CD4-positive, alpha-beta T cell treated with Interleukin-6 at 100 ng/mL for 8 hours (primary cell): ENCODE data around the gene OSTF1.

Source experiments
- DNase-seq: peaks from one replicate; pipeline ENCODE4 v3.0.0-alpha.2; 2020; ENCODE audit warnings: mixed read lengths, low spot score

Gene OSTF1

GRCh38 chr9:75085640-75086039 lies 2.7 kb upstream of the OSTF1 start:
- DNase-seq = no peak

GRCh38 chr9:75086541-75087288 lies 1.6 kb upstream of the OSTF1 start:
- no peak for DNase-seq

GRCh38 chr9:75087289-75087823 lies 958 bp upstream of the OSTF1 start:
- peak; percentile 51 for DNase-seq

GRCh38 chr9:75088646-75089372 lies 495 bp downstream of the OSTF1 start:
- DNase-seq = no peak

- no peak for DNase-seq
Measured at GRCh38 chr9:75089373-75089766, 1.1 kb downstream of the OSTF1 start.

GRCh38 chr9:75090579-75090978 lies 2.3 kb downstream of the OSTF1 start:
- no peak for DNase-seq

GRCh38 chr9:75092766-75093165 lies 4.5 kb downstream of the OSTF1 start:
- DNase-seq = no peak

GRCh38 chr9:75096796-75097195 lies 8.5 kb downstream of the OSTF1 start:
- DNase-seq = no peak

GRCh38 chr9:75101004-75101588 lies 12.8 kb downstream of the OSTF1 start:
- no peak for DNase-seq

GRCh38 chr9:75102177-75102790 lies 14.0 kb downstream of the OSTF1 start:
- DNase-seq = no peak

- DNase-seq = no peak
Measured at GRCh38 chr9:75104607-75105006, 16.3 kb downstream of the OSTF1 start.

GRCh38 chr9:75105019-75105540 lies 16.8 kb downstream of the OSTF1 start:
- DNase-seq = no peak

- no peak for DNase-seq
Measured at GRCh38 chr9:75105841-75106240, 17.5 kb downstream of the OSTF1 start.

GRCh38 chr9:75106857-75107256 lies 18.5 kb downstream of the OSTF1 start:
- no peak for DNase-seq

GRCh38 chr9:75108571-75108970 lies 20.3 kb downstream of the OSTF1 start:
- DNase-seq = no peak

GRCh38 chr9:75109210-75109839 lies 21.0 kb downstream of the OSTF1 start:
- no peak for DNase-seq

GRCh38 chr9:75111019-75111622 lies 22.8 kb downstream of the OSTF1 start:
- DNase-seq = no peak

GRCh38 chr9:75112789-75113188 lies 24.5 kb downstream of the OSTF1 start:
- no peak for DNase-seq

- DNase-seq = no peak
Measured at GRCh38 chr9:75116306-75116705, 28.0 kb downstream of the OSTF1 start.

- no peak for DNase-seq
Measured at GRCh38 chr9:75117564-75117963, 29.2 kb downstream of the OSTF1 start.

- no peak for DNase-seq
Measured at GRCh38 chr9:75120686-75121085, 32.4 kb downstream of the OSTF1 start.
